Measurements from ENCODE around the gene WDR1.

Gene WDR1

GRCh38 chr4:10157478-10158332 is 41.1 kb upstream of the WDR1 start:
- Histone ChIP-seq H3K36me3 (ENCODE audit: low read length) (no peaks in the 10 kb centered on the region), H3K9me2 (replicated peaks; ENCODE audit: insufficient read depth, low read length) (no peaks in the 10 kb centered on the region), H3K4me2 (ENCODE audit: low read depth, low read length, poor library complexity, severe bottlenecking) (no peak overlapping the region), H3K9me3 (ENCODE audit: insufficient read depth, low read length) (no peaks in the 10 kb centered on the region), H2AFZ (ENCODE audit: low read depth, low read length, severe bottlenecking) (no peak overlapping the region), H3K27ac (ENCODE audit: low read depth, low read length) (no peak overlapping the region), H3F3A (ENCODE audit: insufficient read depth) (no peaks in the 10 kb centered on the region), H3K4me3 (ENCODE audit: insufficient read depth, low read length, poor library complexity, severe bottlenecking) (no peak overlapping the region), H3K79me2 (ENCODE audit: insufficient read depth, low read length) (no peaks in the 10 kb centered on the region), H3K27me3 (ENCODE audit: low read length) (no peaks in the 10 kb centered on the region), H3K9ac (ENCODE audit: low read length) (no peak overlapping the region), H4K20me1 (ENCODE audit: low read depth, low read length) (no peaks in the 10 kb centered on the region)
- TF ChIP-seq EZH2phosphoT487 (conservative IDR thresholded peaks at IDR 0.05; ENCODE audit: low read length) (no peak), CTCF (IDR thresholded peaks at IDR 0.05; ENCODE audit: insufficient read depth, low read length, poor library complexity, severe bottlenecking) (peak; percentile 56)

- H3K9ac ChIP-seq (ENCODE audit: low read length) = no peak overlapping the region
- no peaks in the 10 kb centered on the region for H3K27me3 ChIP-seq (ENCODE audit: low read length)
- no peaks in the 10 kb centered on the region for H3F3A ChIP-seq (ENCODE audit: insufficient read depth)
- H2AFZ ChIP-seq (ENCODE audit: low read depth, low read length, severe bottlenecking) = no peak overlapping the region
- no peaks in the 10 kb centered on the region for H3K36me3 ChIP-seq (ENCODE audit: low read length)
- H3K9me2 ChIP-seq (replicated peaks; ENCODE audit: insufficient read depth, low read length) = no peaks in the 10 kb centered on the region
- H4K20me1 ChIP-seq (ENCODE audit: low read depth, low read length) = no peaks in the 10 kb centered on the region
- H3K27ac ChIP-seq (ENCODE audit: low read depth, low read length) = no peak overlapping the region
- no peaks in the 10 kb centered on the region for H3K79me2 ChIP-seq (ENCODE audit: insufficient read depth, low read length)
- no peaks in the 10 kb centered on the region for H3K9me3 ChIP-seq (ENCODE audit: insufficient read depth, low read length)
- TF ChIP-seq CTCF (IDR thresholded peaks at IDR 0.05; ENCODE audit: insufficient read depth, low read length, poor library complexity, severe bottlenecking) = no peak
- TF ChIP-seq EZH2phosphoT487 (conservative IDR thresholded peaks at IDR 0.05; ENCODE audit: low read length) = no peak
- H3K4me2 ChIP-seq (ENCODE audit: low read depth, low read length, poor library complexity, severe bottlenecking) = no peak overlapping the region
- H3K4me3 ChIP-seq (ENCODE audit: insufficient read depth, low read length, poor library complexity, severe bottlenecking) = no peak overlapping the region
These were observed 37.6 kb upstream of the WDR1 start for GRCh38 chr4:10154241-10154640.

GRCh38 chr4:10153161-10153560 is 36.6 kb upstream of the WDR1 start:
- no peak for TF ChIP-seq CTCF (IDR thresholded peaks at IDR 0.05; ENCODE audit: insufficient read depth, low read length, poor library complexity, severe bottlenecking)
- Histone ChIP-seq H3K9me3 (ENCODE audit: insufficient read depth, low read length) (no peaks in the 10 kb centered on the region), H3K27me3 (ENCODE audit: low read length) (no peaks in the 10 kb centered on the region), H3K9me2 (replicated peaks; ENCODE audit: insufficient read depth, low read length) (no peaks in the 10 kb centered on the region), H2AFZ (ENCODE audit: low read depth, low read length, severe bottlenecking) (no peak overlapping the region), H3K4me2 (ENCODE audit: low read depth, low read length, poor library complexity, severe bottlenecking) (no peak overlapping the region), H4K20me1 (ENCODE audit: low read depth, low read length) (no peaks in the 10 kb centered on the region), H3F3A (ENCODE audit: insufficient read depth) (no peaks in the 10 kb centered on the region), H3K9ac (ENCODE audit: low read length) (no peak overlapping the region), H3K4me3 (ENCODE audit: insufficient read depth, low read length, poor library complexity, severe bottlenecking) (no peak overlapping the region), H3K79me2 (ENCODE audit: insufficient read depth, low read length) (no peaks in the 10 kb centered on the region), H3K27ac (ENCODE audit: low read depth, low read length) (no peak overlapping the region), H3K36me3 (ENCODE audit: low read length) (no peaks in the 10 kb centered on the region)

Measured in SU-DHL-6 (cell line).